Measurements from ENCODE around the gene ARID3A.

DNA sequence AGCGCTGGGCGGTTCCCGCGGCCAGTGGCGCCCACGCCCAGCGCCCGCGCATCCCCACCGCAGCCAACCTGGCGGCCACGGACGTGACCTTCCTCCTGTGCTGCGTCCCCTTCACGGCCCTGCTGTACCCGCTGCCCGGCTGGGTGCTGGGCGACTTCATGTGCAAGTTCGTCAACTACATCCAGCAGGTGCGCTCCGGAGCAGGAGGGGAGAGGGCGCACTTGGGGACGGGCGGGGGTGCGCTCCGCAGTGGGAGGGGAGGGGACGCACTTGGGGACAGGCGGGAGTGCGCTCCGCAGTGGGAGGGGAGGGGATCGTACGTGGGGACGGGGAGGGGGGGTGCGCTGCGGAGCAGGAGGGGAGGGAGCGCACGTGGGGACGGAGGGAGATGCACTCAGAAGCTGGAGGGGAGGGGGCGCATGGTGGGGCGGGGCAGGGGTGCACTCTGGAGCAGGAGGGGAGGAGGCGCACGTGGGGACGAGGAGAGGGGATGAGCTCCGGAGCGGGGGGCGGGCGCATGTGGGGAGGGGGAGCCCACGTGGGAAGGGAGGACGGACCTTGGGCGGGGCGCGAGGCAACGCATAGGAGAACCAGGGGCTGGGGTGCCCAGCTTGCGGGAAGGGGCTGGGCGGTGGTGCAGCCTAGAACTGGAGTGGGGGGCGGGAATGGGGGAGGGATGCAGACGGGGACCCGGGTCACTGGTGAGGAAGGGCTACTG is 7.2 kb upstream of the ARID3A start:
- TF ChIP-seq, protein P1, sequence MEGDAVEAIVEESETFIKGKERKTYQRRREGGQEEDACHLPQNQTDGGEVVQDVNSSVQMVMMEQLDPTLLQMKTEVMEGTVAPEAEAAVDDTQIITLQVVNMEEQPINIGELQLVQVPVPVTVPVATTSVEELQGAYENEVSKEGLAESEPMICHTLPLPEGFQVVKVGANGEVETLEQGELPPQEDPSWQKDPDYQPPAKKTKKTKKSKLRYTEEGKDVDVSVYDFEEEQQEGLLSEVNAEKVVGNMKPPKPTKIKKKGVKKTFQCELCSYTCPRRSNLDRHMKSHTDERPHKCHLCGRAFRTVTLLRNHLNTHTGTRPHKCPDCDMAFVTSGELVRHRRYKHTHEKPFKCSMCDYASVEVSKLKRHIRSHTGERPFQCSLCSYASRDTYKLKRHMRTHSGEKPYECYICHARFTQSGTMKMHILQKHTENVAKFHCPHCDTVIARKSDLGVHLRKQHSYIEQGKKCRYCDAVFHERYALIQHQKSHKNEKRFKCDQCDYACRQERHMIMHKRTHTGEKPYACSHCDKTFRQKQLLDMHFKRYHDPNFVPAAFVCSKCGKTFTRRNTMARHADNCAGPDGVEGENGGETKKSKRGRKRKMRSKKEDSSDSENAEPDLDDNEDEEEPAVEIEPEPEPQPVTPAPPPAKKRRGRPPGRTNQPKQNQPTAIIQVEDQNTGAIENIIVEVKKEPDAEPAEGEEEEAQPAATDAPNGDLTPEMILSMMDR (IDR thresholded peaks at IDR 0.05), result no peak
- TF ChIP-seq SIN3A (IDR thresholded peaks at IDR 0.05; ENCODE audit: borderline replicate concordance, insufficient read depth, low read depth, low read length) (no peak), TCF7L2 (IDR thresholded peaks at IDR 0.05; ENCODE audit: low read depth, low read length) (no peak)

Data from Panc1 (cell line).